Epithelial cell of proximal tubule (primary cell): ENCODE measurements around the gene PLA2G4D. TPM values are rescaled to one million over a fixed set of nuclear protein-coding genes. Genes with fewer than 3 reads are reported as not detected.
"Not testable (repeated sequence)": the region's sequence is repeated elsewhere in the genome, so short reads cannot be mapped to it uniquely, and the experiment has no call there.

Experiments used
- DNase-seq: peaks from one replicate; pipeline ENCODE4 v3.0.0-alpha.2; 2011; ENCODE audit warnings: low read depth
- H3K4me3 ChIP-seq: 2 replicates; pipeline ENCODE4 v1.5.1; 2011; ENCODE audit warnings: low read depth, mild to moderate bottlenecking, low read length
- total RNA-seq: library from RNA; depleted of rRNA; stranded (reverse); fragments of >200 nt; gene quantifications from 2 replicates; pipeline ENCODE4 v1.2.3, GENCODE V29; 2015
- TF ChIP-seq, protein P1 (sequence below): conservative IDR thresholded peaks from 2 replicates; pipeline ENCODE4 v1.5.1; 2012; ENCODE audit warnings: low read depth, mild to moderate bottlenecking, low read length

PLA2G4D gene
- total RNA-seq, 1 donor from 2014 or later: not detected

DNA sequence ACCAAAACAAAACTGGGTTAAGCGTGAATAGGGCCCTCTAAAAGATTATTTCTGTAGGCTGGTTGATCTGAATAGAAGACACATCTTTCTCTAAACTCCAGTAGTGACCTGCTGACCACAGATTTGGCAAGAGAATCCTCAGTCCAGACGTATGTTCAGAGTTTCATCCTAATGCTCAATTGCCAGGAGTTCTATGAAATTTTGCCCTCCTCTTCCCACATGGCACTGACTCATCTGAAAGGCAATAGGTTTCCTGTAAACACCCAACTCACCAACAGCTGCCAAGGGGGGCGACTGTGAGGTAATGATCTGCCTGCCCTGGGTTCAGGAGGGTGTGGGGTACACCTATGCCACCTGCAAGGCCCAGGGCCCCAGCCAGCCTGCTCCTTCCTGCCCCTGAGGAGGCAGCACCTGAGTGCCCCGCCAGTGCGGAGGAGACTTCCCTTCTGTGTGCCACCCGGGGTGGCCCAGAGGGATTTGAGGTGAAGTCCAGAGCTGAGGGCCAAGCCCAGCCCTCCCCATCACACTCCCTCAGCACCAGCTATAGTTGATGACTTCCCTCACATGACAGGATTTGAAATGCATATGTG is 8.4 kb upstream of the PLA2G4D start:
- peak; percentile 37 for DNase-seq
- H3K4me3 ChIP-seq: no peak overlapping the region

DNA sequence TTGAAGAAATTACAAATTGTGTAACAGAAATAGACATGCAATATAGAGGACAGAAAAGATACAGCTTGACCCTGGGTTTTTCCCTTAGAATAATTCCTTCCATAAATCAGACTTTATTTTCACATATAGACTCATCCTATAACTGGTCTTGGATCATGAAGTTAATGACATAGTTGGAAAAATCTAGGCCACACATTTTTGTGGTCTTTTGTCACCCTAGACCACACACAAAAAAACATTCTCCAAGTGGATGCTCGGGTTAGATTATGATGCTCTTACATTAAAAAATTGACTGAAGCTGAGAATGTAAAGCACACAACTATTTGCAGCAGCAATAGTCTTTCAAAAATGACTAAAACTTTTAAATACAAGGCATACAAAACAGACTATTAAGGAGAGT is 7.5 kb upstream of the PLA2G4D start:
- no peak overlapping the region for H3K4me3 ChIP-seq
- no peak for DNase-seq
- TF ChIP-seq, protein P1, sequence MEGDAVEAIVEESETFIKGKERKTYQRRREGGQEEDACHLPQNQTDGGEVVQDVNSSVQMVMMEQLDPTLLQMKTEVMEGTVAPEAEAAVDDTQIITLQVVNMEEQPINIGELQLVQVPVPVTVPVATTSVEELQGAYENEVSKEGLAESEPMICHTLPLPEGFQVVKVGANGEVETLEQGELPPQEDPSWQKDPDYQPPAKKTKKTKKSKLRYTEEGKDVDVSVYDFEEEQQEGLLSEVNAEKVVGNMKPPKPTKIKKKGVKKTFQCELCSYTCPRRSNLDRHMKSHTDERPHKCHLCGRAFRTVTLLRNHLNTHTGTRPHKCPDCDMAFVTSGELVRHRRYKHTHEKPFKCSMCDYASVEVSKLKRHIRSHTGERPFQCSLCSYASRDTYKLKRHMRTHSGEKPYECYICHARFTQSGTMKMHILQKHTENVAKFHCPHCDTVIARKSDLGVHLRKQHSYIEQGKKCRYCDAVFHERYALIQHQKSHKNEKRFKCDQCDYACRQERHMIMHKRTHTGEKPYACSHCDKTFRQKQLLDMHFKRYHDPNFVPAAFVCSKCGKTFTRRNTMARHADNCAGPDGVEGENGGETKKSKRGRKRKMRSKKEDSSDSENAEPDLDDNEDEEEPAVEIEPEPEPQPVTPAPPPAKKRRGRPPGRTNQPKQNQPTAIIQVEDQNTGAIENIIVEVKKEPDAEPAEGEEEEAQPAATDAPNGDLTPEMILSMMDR: no peak

More for the DNA sequence above, 8.4 kb upstream of the PLA2G4D start:
- TF ChIP-seq, protein P1: peak; percentile 6

DNA sequence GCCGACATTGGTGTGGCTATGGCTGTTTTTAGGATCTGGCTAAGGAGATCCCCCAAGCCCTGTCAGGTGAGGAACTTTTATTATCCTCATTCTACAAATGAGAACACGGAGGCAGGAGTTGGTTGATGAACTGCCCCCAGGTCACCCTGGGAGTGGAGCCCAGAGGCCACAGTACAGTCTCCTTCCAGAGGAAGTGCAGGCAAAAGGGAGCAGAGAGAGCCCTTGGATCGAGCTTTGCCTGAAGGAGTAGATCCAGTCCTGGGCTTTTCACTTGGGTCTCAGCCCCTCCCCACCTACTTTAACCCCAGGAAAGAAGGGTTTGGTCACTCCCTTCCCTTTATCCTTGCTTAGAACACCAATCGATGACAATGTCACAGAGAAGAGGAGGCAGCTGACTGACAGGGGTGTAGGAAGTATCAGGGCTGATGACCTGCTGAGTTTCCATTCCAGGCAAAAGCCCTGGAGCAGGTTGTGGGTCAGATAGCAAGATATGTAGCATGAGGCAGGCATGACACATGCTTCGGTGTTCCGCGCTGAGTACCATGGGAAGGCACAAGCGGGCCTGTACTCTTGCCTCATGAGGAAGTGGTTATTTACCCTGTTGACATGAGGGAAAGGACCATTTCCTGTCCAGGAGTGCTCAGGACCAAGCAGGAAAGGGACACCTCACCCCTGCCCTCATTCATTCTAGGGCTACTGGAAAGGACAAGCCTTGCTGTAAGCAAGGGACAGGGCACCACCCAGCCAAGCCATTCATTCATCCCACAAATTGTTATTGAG is 5.8 kb upstream of the PLA2G4D start:
- TF ChIP-seq, protein P1: no peak
- no peak for DNase-seq

DNA sequence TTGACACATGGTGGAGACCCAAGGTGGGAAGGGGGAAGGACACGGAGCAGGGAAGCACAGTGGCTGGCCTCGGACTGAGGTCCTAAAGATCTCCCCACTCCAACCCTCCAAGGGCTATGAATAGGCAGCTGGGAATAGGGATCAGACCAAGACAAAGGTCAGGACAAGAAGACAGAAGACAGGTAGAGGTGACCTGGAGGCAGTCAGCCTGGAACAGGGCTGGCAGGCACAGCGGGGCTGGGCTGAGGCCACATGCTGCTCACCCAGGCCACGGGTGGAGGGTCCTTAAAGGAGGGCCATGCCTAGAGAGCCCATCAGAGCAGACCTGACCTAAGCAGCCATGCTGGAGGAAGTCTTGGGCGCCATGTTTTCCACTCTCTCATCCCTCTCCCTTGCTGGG is 2.7 kb upstream of the PLA2G4D start:
- no peak overlapping the region for H3K4me3 ChIP-seq
- DNase-seq: no peak
- TF ChIP-seq, protein P1: no peak

More for the DNA sequence above, 5.8 kb upstream of the PLA2G4D start:
- no peak overlapping the region for H3K4me3 ChIP-seq

DNA sequence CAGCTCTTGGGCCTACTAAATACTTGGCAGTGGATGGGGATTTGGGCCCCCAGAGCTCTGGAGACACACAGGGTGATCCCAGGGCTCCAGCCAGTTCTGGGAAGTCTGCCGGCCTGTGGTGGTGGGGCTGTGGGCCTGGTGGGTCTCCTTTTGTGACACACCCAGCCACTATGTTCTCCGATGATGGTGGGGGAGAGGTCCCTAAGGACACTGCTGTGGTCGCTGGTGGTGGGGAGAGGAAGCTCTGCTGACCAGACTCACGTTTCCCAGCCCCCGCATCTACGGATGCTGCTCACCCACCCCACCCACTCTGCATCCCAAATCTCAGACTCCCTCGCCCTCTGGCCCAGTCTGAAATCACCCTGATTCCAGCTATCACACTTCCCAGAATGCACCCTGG is 396 bp downstream of the PLA2G4D start:
- H3K4me3 ChIP-seq: no peak overlapping the region
- TF ChIP-seq, protein P1: no peak
- no peak for DNase-seq

DNA sequence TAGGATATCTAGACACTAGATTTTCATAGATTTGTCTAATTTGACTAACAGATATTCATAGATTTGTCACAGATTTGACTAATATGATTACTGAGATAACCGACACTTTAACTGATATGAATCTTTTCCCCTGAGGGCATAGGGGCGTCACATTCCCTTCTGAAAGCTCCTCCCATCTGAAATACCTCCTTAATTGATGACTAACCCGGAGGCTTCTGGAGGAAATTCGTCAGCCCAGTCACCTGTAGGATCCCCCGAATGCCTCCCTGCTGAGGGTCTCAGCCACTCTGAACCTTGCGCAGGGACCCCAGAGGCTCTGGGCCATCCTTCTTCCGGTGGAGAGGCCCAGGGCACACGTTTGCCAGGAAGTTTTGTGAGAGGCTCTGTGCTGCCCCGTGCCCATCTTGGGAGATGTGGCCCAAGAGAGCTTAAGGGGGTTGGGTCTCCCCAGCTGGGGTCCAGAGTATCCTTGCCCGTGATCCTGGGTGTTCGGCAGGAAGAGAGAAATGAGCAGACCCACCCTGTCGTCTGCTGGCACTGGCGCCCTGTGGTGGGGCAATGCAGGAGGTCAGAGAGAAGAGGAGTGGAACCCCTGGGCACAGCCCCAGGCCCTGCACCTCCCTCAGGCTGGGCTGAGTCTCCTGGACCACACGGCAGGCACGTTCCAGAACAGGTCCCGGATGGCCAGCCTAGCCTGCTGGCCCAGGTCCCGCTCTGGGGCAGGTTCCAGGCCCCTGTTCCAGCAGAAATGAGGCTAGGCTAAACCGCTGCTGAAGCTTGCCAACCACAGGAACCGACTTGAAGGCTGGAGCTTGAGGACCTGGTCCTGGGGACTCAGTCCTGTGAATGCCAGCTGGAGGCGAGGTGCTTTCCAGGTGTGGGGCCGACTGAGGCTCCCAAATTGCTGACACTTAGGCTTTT is 1.7 kb downstream of the PLA2G4D start:
- TF ChIP-seq, protein P1: no peak
- DNase-seq: no peak
- no peak overlapping the region for H3K4me3 ChIP-seq

DNA sequence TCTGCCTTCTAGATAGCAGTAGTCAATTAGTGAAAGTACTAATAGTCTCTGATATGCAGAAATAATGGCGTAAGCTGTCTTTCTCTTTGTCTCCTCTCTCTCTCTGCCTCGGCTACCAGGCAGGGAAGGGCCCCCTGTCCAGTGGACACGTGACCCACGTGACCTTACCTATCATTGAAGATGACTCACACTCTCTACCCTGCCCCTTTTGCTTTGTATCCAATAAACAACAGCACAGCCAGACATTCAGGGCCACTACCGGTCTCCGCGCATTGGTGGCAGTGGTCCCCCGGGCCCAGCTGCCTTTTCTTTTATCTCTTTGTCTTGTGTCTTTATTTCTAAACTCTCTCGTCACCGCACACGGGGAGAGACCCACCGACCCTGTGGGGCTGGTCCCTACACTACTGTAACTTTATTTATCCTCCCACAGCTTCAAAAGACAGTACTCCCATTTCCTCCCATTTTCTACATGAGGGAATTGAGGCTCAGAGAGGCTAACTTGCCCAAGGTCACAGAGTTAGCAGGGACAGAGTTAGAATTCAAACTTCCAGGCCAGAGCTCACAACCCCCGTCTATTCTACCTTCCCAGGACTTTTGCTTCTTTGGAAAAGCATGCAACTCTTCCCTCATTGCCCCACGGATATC is 2.5 kb downstream of the PLA2G4D start:
- H3K4me3 ChIP-seq, DNase-seq: not testable (repeated sequence)
